Esophagus squamous epithelium (tissue), 4 donors: ENCODE data around the gene MRS2.

Experiments used
- CTCF ChIP-seq, 6 experiments: fragments of 450-650 bp in 4 of 6; fragments of 200-600 bp in 2 of 6; sonication (generic) in 2 of 6; IDR thresholded peaks; one replicate each; pipeline ENCODE4 v1.5.1; 2016 to 2019; ENCODE audit warnings: antibody characterized with exemption in 6 of 6, mild to moderate bottlenecking in 4 of 6, moderate library complexity in 4 of 6
- POLR2A ChIP-seq, 4 donors: fragments of 450-650 bp; IDR thresholded peaks; one replicate each; pipeline ENCODE4 v1.6.1; 2017; ENCODE audit warnings: antibody characterized with exemption in 4 of 4, mild to moderate bottlenecking in 4 of 4, moderate library complexity in 3 of 4

GRCh38 chr6:24472181-24472580, 69.4 kb downstream of the MRS2 start:
- no peak for TF ChIP-seq CTCF (IDR thresholded peaks at IDR 0.05)
- no peak for TF ChIP-seq POLR2A (IDR thresholded peaks at IDR 0.05)
